Progenitor cell of endocrine pancreas (in vitro differentiated cells): ENCODE measurements around the gene TP63. TPM values are rescaled to one million over a fixed set of nuclear protein-coding genes. Genes with fewer than 3 reads are reported as not detected.

Experiments used
- DNase-seq: peaks from one replicate; pipeline ENCODE4 v3.0.0; 2021; ENCODE audit warnings: low spot score; ENCODE audit not compliant: unreplicated experiment
- H3K27ac Mint-ChIP-seq: 2 replicates; pipeline ENCODE4 v1.8.0; 2021; ENCODE audit warnings: mild to moderate bottlenecking, moderate library complexity, mixed read lengths
- H3K27me3 Mint-ChIP-seq: 2 replicates; pipeline ENCODE4 v1.8.0; 2021; ENCODE audit warnings: mixed read lengths
- H3K36me3 Mint-ChIP-seq: 2 replicates; pipeline ENCODE4 v1.8.0; 2022; ENCODE audit warnings: mixed read lengths; ENCODE audit not compliant: insufficient read depth
- H3K4me1 Mint-ChIP-seq: 2 replicates; pipeline ENCODE4 v1.8.0; 2021; ENCODE audit warnings: low read depth, mixed read lengths
- H3K4me3 Mint-ChIP-seq: 2 replicates; pipeline ENCODE4 v1.8.0; 2021; ENCODE audit warnings: low read depth, mild to moderate bottlenecking, moderate library complexity, mixed read lengths
- H3K9me3 Mint-ChIP-seq: 2 replicates; pipeline ENCODE4 v1.8.0; 2021; ENCODE audit warnings: low read depth, mixed read lengths
- total RNA-seq: library from RNA; stranded (reverse); gene quantifications from 2 replicates; pipeline ENCODE4 v1.2.1, GENCODE V29; 2021
- TF ChIP-seq, protein P1 (sequence below): fragments of 200-600 bp; sonication (generic); IDR thresholded peaks from one replicate; pipeline ENCODE4 v1.5.0; 2021; ENCODE audit warnings: antibody characterized with exemption, mild to moderate bottlenecking; ENCODE audit not compliant: unreplicated experiment

TP63 gene
- total RNA-seq, 1 donor from 2014 or later: 0.72 TPM

DNA sequence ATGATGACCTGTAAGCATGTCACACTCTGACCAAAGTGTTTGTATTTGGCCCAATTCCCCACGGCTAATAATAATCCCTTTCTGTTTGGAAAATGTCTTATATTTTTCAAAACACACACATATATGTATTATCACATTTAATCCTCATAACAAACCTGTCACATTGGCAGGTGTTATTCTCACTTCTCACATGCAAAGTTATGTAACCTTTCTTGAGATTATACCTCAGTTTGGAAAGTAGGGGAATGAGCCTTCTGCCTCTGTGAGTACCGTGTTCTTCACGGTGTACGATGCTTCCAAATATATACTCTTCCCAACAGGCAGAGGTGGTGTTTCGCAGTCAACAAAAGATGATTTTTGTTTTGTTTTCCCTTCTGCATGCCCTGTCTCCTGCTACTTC lies 205.6 kb downstream of the TP63 start:
- TF ChIP-seq, protein P1, sequence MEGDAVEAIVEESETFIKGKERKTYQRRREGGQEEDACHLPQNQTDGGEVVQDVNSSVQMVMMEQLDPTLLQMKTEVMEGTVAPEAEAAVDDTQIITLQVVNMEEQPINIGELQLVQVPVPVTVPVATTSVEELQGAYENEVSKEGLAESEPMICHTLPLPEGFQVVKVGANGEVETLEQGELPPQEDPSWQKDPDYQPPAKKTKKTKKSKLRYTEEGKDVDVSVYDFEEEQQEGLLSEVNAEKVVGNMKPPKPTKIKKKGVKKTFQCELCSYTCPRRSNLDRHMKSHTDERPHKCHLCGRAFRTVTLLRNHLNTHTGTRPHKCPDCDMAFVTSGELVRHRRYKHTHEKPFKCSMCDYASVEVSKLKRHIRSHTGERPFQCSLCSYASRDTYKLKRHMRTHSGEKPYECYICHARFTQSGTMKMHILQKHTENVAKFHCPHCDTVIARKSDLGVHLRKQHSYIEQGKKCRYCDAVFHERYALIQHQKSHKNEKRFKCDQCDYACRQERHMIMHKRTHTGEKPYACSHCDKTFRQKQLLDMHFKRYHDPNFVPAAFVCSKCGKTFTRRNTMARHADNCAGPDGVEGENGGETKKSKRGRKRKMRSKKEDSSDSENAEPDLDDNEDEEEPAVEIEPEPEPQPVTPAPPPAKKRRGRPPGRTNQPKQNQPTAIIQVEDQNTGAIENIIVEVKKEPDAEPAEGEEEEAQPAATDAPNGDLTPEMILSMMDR: no peak
- no peak overlapping the region for H3K27ac Mint-ChIP-seq

GRCh38 chr3:189838291-189838690 lies 207.1 kb downstream of the TP63 start:
- Mint-ChIP-seq H3K4me1 (peaks cover 6% of the 10 kb centered on the region), H3K4me3 (no peak overlapping the region), H3K9me3 (no peaks in the 10 kb centered on the region), H3K36me3 (no peaks in the 10 kb centered on the region), H3K27ac (no peak overlapping the region), H3K27me3 (peaks cover 40% of the 10 kb centered on the region)
- no peak for DNase-seq
- TF ChIP-seq, protein P1: no peak

More for the DNA sequence above, 205.6 kb downstream of the TP63 start:
- Mint-ChIP-seq H3K4me1 (peaks cover 1% of the 10 kb centered on the region), H3K4me3 (no peak overlapping the region), H3K36me3 (no peaks in the 10 kb centered on the region), H3K9me3 (no peaks in the 10 kb centered on the region), H3K27me3 (peaks cover 37% of the 10 kb centered on the region)
- DNase-seq: no peak

DNA sequence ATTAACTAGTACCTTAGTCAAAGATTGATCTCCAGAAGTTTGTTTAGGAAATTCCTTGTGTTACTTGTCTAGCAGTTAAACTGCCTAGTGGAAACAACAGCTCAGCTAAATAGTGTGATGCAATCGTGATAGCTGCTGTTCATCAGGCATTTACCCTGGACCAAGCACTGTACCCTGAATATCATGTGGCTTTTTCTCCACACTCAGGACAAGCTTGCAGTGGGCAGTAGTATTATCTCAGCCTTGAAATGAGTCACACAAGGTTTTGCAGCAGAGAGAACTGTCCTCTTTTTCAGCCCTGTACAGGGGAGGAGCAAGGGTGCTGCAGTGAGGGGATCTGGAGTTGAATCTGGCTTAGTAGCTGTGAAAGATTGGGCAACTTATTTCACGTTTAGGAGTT lies 208.4 kb downstream of the TP63 start:
- TF ChIP-seq, protein P1: no peak
- H3K27ac Mint-ChIP-seq: no peak overlapping the region
- peaks cover 8% of the 10 kb centered on the region for H3K4me1 Mint-ChIP-seq
- DNase-seq: no peak
- peaks cover 34% of the 10 kb centered on the region for H3K27me3 Mint-ChIP-seq
- H3K9me3 Mint-ChIP-seq: no peaks in the 10 kb centered on the region
- no peaks in the 10 kb centered on the region for H3K36me3 Mint-ChIP-seq
- H3K4me3 Mint-ChIP-seq: no peak overlapping the region

DNA sequence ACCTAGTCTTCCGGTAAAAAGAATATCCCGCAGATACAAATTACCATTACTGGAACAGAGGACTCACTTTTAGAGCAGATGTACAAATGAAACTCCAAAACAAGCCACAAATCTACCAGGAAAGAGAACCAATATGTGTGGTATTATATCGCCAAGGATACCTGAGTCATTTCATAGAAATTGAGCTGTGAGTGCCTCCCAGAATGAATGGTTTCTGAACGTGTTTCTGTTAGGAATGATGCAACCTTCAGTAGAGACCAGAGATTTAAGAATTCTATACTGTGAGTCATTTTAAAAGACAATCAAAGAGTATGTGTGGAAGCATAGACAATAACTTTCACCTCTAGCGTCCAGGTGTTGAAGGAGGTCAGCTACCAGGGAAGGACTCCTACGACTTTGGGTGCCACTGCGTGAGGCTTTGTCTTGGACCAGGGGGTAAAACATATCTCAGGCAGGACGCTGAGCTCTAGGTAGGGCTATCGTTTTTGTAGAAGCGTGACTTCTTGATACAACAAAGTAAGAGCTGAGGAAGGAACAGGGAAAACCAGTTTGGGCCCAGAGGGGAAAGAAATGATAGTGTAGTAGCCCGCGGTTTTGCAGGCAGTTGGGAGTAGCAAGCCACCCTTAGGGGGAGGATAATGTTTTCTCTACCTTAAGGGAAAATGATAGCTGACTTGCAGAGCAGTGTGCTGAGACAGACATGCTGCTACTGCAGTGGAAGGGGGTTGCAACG lies 210.4 kb downstream of the TP63 start:
- peaks cover 12% of the 10 kb centered on the region for H3K4me1 Mint-ChIP-seq
- no peaks in the 10 kb centered on the region for H3K36me3 Mint-ChIP-seq
- H3K4me3 Mint-ChIP-seq: no peak overlapping the region
- H3K9me3 Mint-ChIP-seq: no peaks in the 10 kb centered on the region
- DNase-seq: no peak
- peaks cover 44% of the 10 kb centered on the region for H3K27me3 Mint-ChIP-seq
- H3K27ac Mint-ChIP-seq: peak overlapping the region; percentile 9
- TF ChIP-seq, protein P1: no peak

- no peak overlapping the region for H3K4me3 Mint-ChIP-seq
- H3K27me3 Mint-ChIP-seq: peaks cover 40% of the 10 kb centered on the region
- TF ChIP-seq, protein P1: no peak
- peak overlapping the region; percentile 40 for H3K27ac Mint-ChIP-seq
- H3K9me3 Mint-ChIP-seq: no peaks in the 10 kb centered on the region
- H3K4me1 Mint-ChIP-seq: peaks cover 12% of the 10 kb centered on the region
- peak; percentile 13 for DNase-seq
- H3K36me3 Mint-ChIP-seq: no peaks in the 10 kb centered on the region
Measured at GRCh38 chr3:189842681-189843602, 211.8 kb downstream of the TP63 start.
